Measurements from ENCODE around the gene CDH4. TPM values are rescaled to one million over a fixed set of nuclear protein-coding genes. Genes with fewer than 3 reads are reported as not detected.

CDH4 gene
- total and polyA plus RNA-seq, 2 of the 8 experiments (the other 6 are each of a cell fraction or from before 2014, with no cell fraction given) = 4.3 to 7.9 TPM

GRCh38 chr20:61442718-61443117 is 190.7 kb downstream of the CDH4 start (continued):
- TF ChIP-seq CHD7 (IDR thresholded peaks at IDR 0.05; ENCODE audit: insufficient replicate concordance, low read length) = no peak
- TF ChIP-seq NRF1 (IDR thresholded peaks at IDR 0.05; ENCODE audit: low read depth, low read length) = no peak
- no peak for TF ChIP-seq JUN (IDR thresholded peaks at IDR 0.05; ENCODE audit: low read depth, low read length)
- no peak for TF ChIP-seq BACH1 (IDR thresholded peaks at IDR 0.05; ENCODE audit: low read length)
- no peak for TF ChIP-seq TAF1 (IDR thresholded peaks at IDR 0.05; ENCODE audit: low read depth, low read length)
- TF ChIP-seq TEAD4 (IDR thresholded peaks at IDR 0.05; ENCODE audit: low read depth, low read length) = no peak
- TF ChIP-seq PHF8 (conservative IDR thresholded peaks at IDR 0.05; ENCODE audit: low read depth, low read length) = no peak
- no peak for TF ChIP-seq TCF12 (IDR thresholded peaks at IDR 0.05; ENCODE audit: low read depth, low read length)
- TF ChIP-seq EZH2 (IDR thresholded peaks at IDR 0.05; ENCODE audit: low read depth, low read length, severe bottlenecking) = no peak

Measured in H1 (cell line).